Esophagus muscularis mucosa (tissue), 3 donors: Measurements from ENCODE around the gene SLC13A3.

Experiments used
- POLR2A ChIP-seq: fragments of 450-650 bp; IDR thresholded peaks from one replicate; pipeline ENCODE4 v1.6.1; 2017; ENCODE audit warnings: antibody characterized with exemption, moderate library complexity, mild to moderate bottlenecking, low read depth
- TF ChIP-seq, protein P1 (sequence below), 3 experiments: fragments of 200-600 bp in 2 of 3; fragments of 450-650 bp in 1 of 3; sonication (generic) in 2 of 3; IDR thresholded peaks; one replicate each; pipeline ENCODE4 v1.5.1; 2017 to 2019; ENCODE audit warnings: antibody characterized with exemption in 3 of 3, mild to moderate bottlenecking in 2 of 3, moderate library complexity in 1 of 3

DNA sequence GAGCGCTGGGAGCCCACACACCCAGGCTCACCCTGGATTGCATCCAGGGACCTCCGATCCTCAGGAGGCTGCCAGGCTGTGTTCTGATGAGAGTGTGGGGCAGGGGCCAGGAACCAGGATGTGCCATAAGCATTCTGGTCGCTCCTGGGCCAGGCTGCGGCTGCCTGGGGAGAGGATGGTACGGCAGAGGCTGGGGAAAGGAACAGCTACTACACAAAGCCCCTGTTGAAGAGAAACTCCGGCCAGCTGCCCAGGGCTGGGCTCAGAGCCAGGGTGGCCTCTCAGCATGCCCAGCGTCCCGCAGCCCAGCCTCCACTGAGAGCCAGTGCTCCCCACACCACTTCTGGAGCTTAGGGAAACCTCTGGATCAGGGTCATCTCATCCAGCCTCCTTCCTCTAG is 79.1 kb downstream of the SLC13A3 start:
- TF ChIP-seq, protein P1, sequence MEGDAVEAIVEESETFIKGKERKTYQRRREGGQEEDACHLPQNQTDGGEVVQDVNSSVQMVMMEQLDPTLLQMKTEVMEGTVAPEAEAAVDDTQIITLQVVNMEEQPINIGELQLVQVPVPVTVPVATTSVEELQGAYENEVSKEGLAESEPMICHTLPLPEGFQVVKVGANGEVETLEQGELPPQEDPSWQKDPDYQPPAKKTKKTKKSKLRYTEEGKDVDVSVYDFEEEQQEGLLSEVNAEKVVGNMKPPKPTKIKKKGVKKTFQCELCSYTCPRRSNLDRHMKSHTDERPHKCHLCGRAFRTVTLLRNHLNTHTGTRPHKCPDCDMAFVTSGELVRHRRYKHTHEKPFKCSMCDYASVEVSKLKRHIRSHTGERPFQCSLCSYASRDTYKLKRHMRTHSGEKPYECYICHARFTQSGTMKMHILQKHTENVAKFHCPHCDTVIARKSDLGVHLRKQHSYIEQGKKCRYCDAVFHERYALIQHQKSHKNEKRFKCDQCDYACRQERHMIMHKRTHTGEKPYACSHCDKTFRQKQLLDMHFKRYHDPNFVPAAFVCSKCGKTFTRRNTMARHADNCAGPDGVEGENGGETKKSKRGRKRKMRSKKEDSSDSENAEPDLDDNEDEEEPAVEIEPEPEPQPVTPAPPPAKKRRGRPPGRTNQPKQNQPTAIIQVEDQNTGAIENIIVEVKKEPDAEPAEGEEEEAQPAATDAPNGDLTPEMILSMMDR (IDR thresholded peaks at IDR 0.05) = no peak
- no peak for TF ChIP-seq POLR2A
